HepG2 (cell line): ENCODE data around the gene TNFSF13. TPM values are rescaled to one million over a fixed set of nuclear protein-coding genes. Genes with fewer than 3 reads are reported as not detected.

Experiments
- CCDC6 ChIP-seq: sonication (generic); formaldehyde crosslinking; IDR thresholded peaks from 2 replicates; pipeline ENCODE4 v1.8.1; 2022; ENCODE audit warnings: mild to moderate bottlenecking, missing genetic modification reagents, moderate library complexity
- E2F1 ChIP-seq: sonication (generic); formaldehyde crosslinking; IDR thresholded peaks from 2 replicates; pipeline ENCODE4 v1.5.0; 2020; ENCODE audit warnings: missing genetic modification reagents
- EP300 ChIP-seq, 3 experiments: sonication (generic) in 1 of 3; formaldehyde crosslinking in 1 of 3; IDR thresholded peaks; 2 replicates each; pipeline versions ENCODE4 v1.5.1 to v1.6.1; 2011 to 2020; ENCODE audit warnings: low read depth in 2 of 3, low read length in 2 of 3, borderline replicate concordance in 1 of 3, improper control_type of control experiment in 1 of 3, mild to moderate bottlenecking in 1 of 3, missing genetic modification reagents in 1 of 3, moderate library complexity in 1 of 3
- ETS1 ChIP-seq: sonication (generic); formaldehyde crosslinking; IDR thresholded peaks from 2 replicates; pipeline ENCODE4 v1.4.0; 2020; ENCODE audit warnings: missing genetic modification reagents
- KMT2B ChIP-seq: IDR thresholded peaks from 2 replicates; pipeline ENCODE4 v1.6.1; 2016; ENCODE audit warnings: missing genetic modification reagents, missing compliant biosample characterization
- MXD1 ChIP-seq: sonication (generic); formaldehyde crosslinking; IDR thresholded peaks from 2 replicates; pipeline ENCODE4 v1.4.0; 2020; ENCODE audit warnings: mild to moderate bottlenecking, missing genetic modification reagents
- POLR2G ChIP-seq: fragments of 200-400 bp; formaldehyde crosslinking; IDR thresholded peaks from 2 replicates; pipeline ENCODE4 v1.6.1; 2018; ENCODE audit warnings: mild to moderate bottlenecking, low read depth, low read length, moderate library complexity
- SOX13 ChIP-seq, 3 experiments: fragments of 450-650 bp in 1 of 3; sonication (generic) in 1 of 3; formaldehyde crosslinking in 1 of 3; IDR thresholded peaks in 2 of 3; conservative IDR thresholded peaks in 1 of 3; 2 replicates each; pipeline versions ENCODE4 v1.5.0 to v1.6.1; 2016 to 2020; ENCODE audit warnings: antibody characterized with exemption in 1 of 3, mild to moderate bottlenecking in 1 of 3, missing compliant biosample characterization in 1 of 3, missing genetic modification reagents in 1 of 3, moderate library complexity in 1 of 3
- ZNF124 ChIP-seq: sonication (generic); formaldehyde crosslinking; IDR thresholded peaks from 2 replicates; pipeline ENCODE4 v1.4.0; 2020; ENCODE audit warnings: missing genetic modification reagents
- ZNF142 ChIP-seq: sonication (generic); formaldehyde crosslinking; IDR thresholded peaks from 2 replicates; pipeline ENCODE4 v1.4.0; 2020; ENCODE audit warnings: missing genetic modification reagents
- ZNF18 ChIP-seq: sonication (generic); formaldehyde crosslinking; IDR thresholded peaks from 2 replicates; pipeline ENCODE4 v1.8.0; 2022; ENCODE audit warnings: mild to moderate bottlenecking, missing genetic modification reagents; ENCODE audit not compliant: insufficient replicate concordance
- ZNF296 ChIP-seq: sonication (generic); formaldehyde crosslinking; conservative IDR thresholded peaks from 2 replicates; pipeline ENCODE4 v1.5.0; 2020; ENCODE audit warnings: mild to moderate bottlenecking, missing genetic modification reagents
- ZNF337 ChIP-seq: sonication (generic); formaldehyde crosslinking; IDR thresholded peaks from 2 replicates; pipeline ENCODE4 v1.5.1; 2020; ENCODE audit warnings: missing genetic modification reagents, low read depth, mild to moderate bottlenecking, borderline replicate concordance
- ZNF550 ChIP-seq: sonication (generic); formaldehyde crosslinking; IDR thresholded peaks from 2 replicates; pipeline ENCODE4 v1.4.0; 2020; ENCODE audit warnings: mild to moderate bottlenecking, missing genetic modification reagents, borderline replicate concordance
- ZNF576 ChIP-seq: sonication (generic); formaldehyde crosslinking; IDR thresholded peaks from 2 replicates; pipeline ENCODE4 v1.4.0; 2020; ENCODE audit warnings: mild to moderate bottlenecking, missing genetic modification reagents
- ZNF780A ChIP-seq: sonication (generic); formaldehyde crosslinking; IDR thresholded peaks from 2 replicates; pipeline ENCODE4 v1.8.0; 2022; ENCODE audit warnings: mild to moderate bottlenecking, missing genetic modification reagents, moderate library complexity
- polyA plus RNA-seq, 8 experiments: library from polyadenylated mRNA; depleted of rRNA in 3 of 8; stranded (reverse) in 7 of 8; unstranded in 1 of 8; fragments of >200 nt; fragmentation: Illumina TruSeq in 4 of 8; extraction: Trizol in 4 of 8; gene quantifications; 2 replicates each; pipeline versions ENCODE4 v1.2.1 to v1.2.3, GENCODE V29; 2011 to 2016; ENCODE audit warnings: low read depth in 4 of 8, missing spikeins in 1 of 8, mixed read lengths in 1 of 8; ENCODE audit not compliant: insufficient read depth in 1 of 8
- total RNA-seq, 5 experiments: library from RNA; depleted of rRNA; stranded (reverse); fragments of >200 nt; fragmentation: Illumina TruSeq; extraction: Trizol; gene quantifications; 2 replicates each; pipeline ENCODE4 v1.2.3, GENCODE V29; 2016; ENCODE audit warnings: low read depth in 1 of 5

Gene TNFSF13
- total and polyA plus RNA-seq, 2 of the 13 experiments (the other 11 are each of a cell fraction or from before 2014, with no cell fraction given) = 2.5 to 3.3 TPM

GRCh38 chr17:7561589-7562207 lies 3.1 kb downstream of the TNFSF13 start, which contains the start of gene SENP3 (continued):
- no peak; the same call in 1 of the 2 replicates for TF ChIP-seq ZNF576 (CRISPR knock-in tag)
- TF ChIP-seq ZNF142 (CRISPR knock-in tag) = peak; percentile 46
- TF ChIP-seq ZNF780A = no peak
- TF ChIP-seq CCDC6 (CRISPR knock-in tag) = 0 out of 2 replicates have a peak, but pooled peaks have one; percentile 19
- TF ChIP-seq ZNF550 (CRISPR knock-in tag) = no peak
- TF ChIP-seq POLR2G = peak; percentile 81
- TF ChIP-seq ZNF124 (CRISPR knock-in tag) = no peak
- TF ChIP-seq SOX13 (IDR thresholded peaks at IDR 0.05) = no peak
- TF ChIP-seq SOX13 (CRISPR knock-in tag; conservative IDR thresholded peaks at IDR 0.05 in 1 of 2, IDR thresholded peaks at IDR 0.05 in 1 of 2) = no peak
- no peak for TF ChIP-seq ZNF18 (CRISPR knock-in tag)
- TF ChIP-seq E2F1 (CRISPR knock-in tag) = peak; percentile 65
- no peak for TF ChIP-seq ETS1
- peak in 1 of 2 experiments; percentile 28; a peak in 1 of 4 replicates for TF ChIP-seq EP300 (IDR thresholded peaks at IDR 0.05; ENCODE audit: low read depth in 2 of 2, low read length in 2 of 2)
- TF ChIP-seq EP300 (CRISPR knock-in tag; IDR thresholded peaks at IDR 0.05; ENCODE audit: borderline replicate concordance) = no peak; the same call in 1 of the 2 replicates
- TF ChIP-seq ZNF337 (CRISPR knock-in tag) = no peak
- no peak for TF ChIP-seq ZNF296 (CRISPR knock-in tag)
- TF ChIP-seq MXD1 (CRISPR knock-in tag) = peak; percentile 70
- TF ChIP-seq KMT2B (CRISPR knock-in tag) = peak; percentile 84; the same call in 1 of the 2 replicates
